ENCODE data around the gene ABLIM1.

DNA sequence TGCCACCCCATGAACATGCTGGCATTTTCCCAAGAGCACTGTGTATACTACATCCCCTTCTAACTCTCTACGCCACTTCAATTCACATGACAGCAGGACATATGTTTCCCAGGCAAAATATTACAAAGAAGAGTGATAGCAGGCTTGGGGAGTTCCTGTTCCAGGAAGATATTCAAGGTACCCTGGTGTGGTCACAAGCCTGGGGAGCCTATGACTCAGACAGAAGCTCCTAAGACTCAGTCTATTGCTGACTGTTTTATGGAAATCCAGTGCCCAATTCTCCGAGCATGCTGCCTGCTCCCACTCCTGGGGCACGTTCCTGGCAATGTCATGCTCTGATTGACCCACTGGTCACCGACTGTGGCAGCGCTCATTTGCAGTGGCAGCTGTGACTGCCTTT, 23.5 kb upstream of the ABLIM1 start:
- TF ChIP-seq POLR2AphosphoS5 (IDR thresholded peaks at IDR 0.05; ENCODE audit: low read depth) (no peak), ZNF114 (CRISPR knock-in tag; IDR thresholded peaks at IDR 0.05) (no peak), JUNB (IDR thresholded peaks at IDR 0.05; ENCODE audit: unreplicated experiment) (no peak), EZH2 (IDR thresholded peaks at IDR 0.05; ENCODE audit: low read depth, unreplicated experiment) (no peak)
- TF ChIP-seq, protein P1, sequence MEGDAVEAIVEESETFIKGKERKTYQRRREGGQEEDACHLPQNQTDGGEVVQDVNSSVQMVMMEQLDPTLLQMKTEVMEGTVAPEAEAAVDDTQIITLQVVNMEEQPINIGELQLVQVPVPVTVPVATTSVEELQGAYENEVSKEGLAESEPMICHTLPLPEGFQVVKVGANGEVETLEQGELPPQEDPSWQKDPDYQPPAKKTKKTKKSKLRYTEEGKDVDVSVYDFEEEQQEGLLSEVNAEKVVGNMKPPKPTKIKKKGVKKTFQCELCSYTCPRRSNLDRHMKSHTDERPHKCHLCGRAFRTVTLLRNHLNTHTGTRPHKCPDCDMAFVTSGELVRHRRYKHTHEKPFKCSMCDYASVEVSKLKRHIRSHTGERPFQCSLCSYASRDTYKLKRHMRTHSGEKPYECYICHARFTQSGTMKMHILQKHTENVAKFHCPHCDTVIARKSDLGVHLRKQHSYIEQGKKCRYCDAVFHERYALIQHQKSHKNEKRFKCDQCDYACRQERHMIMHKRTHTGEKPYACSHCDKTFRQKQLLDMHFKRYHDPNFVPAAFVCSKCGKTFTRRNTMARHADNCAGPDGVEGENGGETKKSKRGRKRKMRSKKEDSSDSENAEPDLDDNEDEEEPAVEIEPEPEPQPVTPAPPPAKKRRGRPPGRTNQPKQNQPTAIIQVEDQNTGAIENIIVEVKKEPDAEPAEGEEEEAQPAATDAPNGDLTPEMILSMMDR (conservative IDR thresholded peaks at IDR 0.05; ENCODE audit: low read depth in 2 of 2), result no peak
